LNCaP clone FGC (cell line): ENCODE measurements around the gene VARS2.
"Not testable (repeated sequence)": the region's sequence is repeated elsewhere in the genome, so short reads cannot be mapped to it uniquely, and the experiment has no call there.

Experiments
- DNase-seq: peaks from one replicate; pipeline ENCODE4 v3.0.0-alpha.2; 2011; ENCODE audit warnings: low read depth
- H3K4me3 ChIP-seq: 2 replicates; pipeline ENCODE4 v1.5.1; 2011; ENCODE audit warnings: mild to moderate bottlenecking, low read depth, low read length, control low read depth
- CTCF ChIP-seq: IDR thresholded peaks from 2 replicates; pipeline ENCODE4 v1.5.1; 2012; ENCODE audit warnings: mild to moderate bottlenecking; ENCODE audit not compliant: control insufficient read depth, insufficient read depth; ENCODE audit errors: extremely low read depth

VARS2 gene

GRCh38 chr6:30918670-30919069 lies 4.6 kb downstream of the VARS2 start:
- no peak for TF ChIP-seq CTCF
- DNase-seq: no peak
- no peak overlapping the region for H3K4me3 ChIP-seq

GRCh38 chr6:30922447-30922852 lies 8.4 kb downstream of the VARS2 start:
- no peak overlapping the region for H3K4me3 ChIP-seq
- no peak for TF ChIP-seq CTCF
- DNase-seq: no peak

- not testable (repeated sequence) for DNase-seq, H3K4me3 ChIP-seq
Observed at GRCh38 chr6:30924040-30924627, 10.1 kb downstream of the VARS2 start.

GRCh38 chr6:30926644-30927043 lies 12.6 kb downstream of the VARS2 start:
- no peak for TF ChIP-seq CTCF
- no peak overlapping the region for H3K4me3 ChIP-seq
- no peak for DNase-seq

- H3K4me3 ChIP-seq, DNase-seq: not testable (repeated sequence)
Observed at GRCh38 chr6:30927080-30927479, 13.0 kb downstream of the VARS2 start.

GRCh38 chr6:30928677-30929076 lies 14.6 kb downstream of the VARS2 start:
- no peak for TF ChIP-seq CTCF
- no peak overlapping the region for H3K4me3 ChIP-seq
- no peak for DNase-seq

- no peak for TF ChIP-seq CTCF
- DNase-seq: no peak
- H3K4me3 ChIP-seq: no peak overlapping the region
Observed at GRCh38 chr6:30930506-30930905, 16.5 kb downstream of the VARS2 start.

- H3K4me3 ChIP-seq: no peak overlapping the region
- TF ChIP-seq CTCF: no peak
- DNase-seq: no peak
Observed at GRCh38 chr6:30931272-30931671, 17.2 kb downstream of the VARS2 start.
